GM21528 (cell line): ENCODE measurements around the gene HBB.

Experiments used
- ATAC-seq: cut with Tn5 transposase; IDR thresholded peaks from one replicate; pipeline ENCODE4 v1.9.1; 2021; ENCODE audit warnings: mild to moderate bottlenecking, moderate library complexity; ENCODE audit not compliant: unreplicated experiment, low FRiP score

Gene HBB

DNA sequence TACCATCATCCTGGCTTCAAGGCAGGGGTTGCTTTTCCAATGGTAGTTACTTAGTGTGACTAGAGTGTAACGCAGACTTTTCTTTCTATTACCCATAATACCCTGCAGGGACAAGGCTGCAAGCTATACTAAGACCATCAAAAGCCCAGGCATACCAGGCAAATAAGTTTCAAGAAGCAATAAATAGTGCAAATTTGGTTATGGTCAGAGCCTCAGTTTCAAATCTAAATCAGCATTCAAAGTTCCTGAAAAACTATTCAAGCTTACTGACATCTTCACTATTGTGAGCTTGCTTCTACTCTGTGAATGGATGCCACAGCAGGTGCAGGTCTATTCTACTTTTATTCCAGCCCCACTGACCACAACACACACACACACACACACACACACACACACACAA lies 2.5 kb upstream of the HBB start:
- no peak for ATAC-seq

DNA sequence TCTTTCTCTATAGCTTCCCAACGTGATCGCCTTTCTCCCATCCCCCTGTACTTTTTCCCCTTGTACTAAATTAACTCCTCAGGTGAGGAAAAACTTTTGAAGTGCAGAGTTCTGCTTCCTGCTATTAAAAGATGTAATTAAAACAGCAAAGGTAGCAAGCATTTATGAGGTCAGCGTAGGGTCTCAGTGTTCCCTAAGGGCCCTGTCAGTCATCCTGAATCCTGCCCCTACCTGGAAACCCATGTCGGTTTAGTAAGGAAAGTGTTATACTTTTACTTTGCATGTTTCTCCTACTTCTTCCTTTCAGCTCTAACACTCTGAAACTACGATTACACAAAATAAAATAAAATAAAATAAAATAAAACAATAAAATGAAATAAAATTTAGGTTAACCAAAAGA lies 1.3 kb upstream of the HBB start:
- ATAC-seq = no peak

DNA sequence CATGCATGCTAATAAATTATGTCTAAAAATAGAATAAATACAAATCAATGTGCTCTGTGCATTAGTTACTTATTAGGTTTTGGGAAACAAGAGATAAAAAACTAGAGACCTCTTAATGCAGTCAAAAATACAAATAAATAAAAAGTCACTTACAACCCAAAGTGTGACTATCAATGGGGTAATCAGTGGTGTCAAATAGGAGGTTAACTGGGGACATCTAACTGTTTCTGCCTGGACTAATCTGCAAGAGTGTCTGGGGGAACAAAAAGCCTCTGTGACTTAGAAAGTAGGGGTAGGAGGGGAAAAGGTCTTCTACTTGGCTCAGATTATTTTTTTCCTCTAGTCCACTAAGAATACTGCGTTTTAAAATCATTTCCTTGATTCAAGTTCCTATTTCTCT lies 810 bp upstream of the HBB start:
- ATAC-seq = no peak

DNA sequence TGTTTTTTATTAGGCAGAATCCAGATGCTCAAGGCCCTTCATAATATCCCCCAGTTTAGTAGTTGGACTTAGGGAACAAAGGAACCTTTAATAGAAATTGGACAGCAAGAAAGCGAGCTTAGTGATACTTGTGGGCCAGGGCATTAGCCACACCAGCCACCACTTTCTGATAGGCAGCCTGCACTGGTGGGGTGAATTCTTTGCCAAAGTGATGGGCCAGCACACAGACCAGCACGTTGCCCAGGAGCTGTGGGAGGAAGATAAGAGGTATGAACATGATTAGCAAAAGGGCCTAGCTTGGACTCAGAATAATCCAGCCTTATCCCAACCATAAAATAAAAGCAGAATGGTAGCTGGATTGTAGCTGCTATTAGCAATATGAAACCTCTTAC lies 1.4 kb downstream of the HBB start:
- ATAC-seq = no peak

DNA sequence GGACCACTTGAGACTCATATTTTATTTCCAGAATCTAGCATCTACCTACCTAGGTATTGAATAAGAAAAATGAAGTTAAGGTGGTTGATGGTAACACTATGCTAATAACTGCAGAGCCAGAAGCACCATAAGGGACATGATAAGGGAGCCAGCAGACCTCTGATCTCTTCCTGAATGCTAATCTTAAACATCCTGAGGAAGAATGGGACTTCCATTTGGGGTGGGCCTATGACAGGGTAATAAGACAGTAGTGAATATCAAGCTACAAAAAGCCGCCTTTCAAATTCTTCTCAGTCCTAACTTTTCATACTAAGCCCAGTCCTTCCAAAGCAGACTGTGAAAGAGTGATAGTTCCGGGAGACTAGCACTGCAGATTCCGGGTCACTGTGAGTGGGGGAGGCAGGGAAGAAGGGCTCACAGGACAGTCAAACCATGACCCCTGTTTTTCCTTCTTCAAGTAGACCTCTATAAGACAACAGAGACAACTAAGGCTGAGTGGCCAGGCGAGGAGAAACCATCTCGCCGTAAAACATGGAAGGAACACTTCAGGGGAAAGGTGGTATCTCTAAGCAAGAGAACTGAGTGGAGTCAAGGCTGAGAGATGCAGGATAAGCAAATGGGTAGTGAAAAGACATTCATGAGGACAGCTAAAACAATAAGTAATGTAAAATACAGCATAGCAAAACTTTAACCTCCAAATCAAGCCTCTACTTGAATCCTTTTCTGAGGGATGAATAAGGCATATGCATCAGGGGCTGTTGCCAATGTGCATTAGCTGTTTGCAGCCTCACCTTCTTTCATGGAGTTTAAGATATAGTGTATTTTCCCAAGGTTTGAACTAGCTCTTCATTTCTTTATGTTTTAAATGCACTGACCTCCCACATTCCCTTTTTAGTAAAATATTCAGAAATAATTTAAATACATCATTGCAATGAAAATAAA lies 2.1 kb downstream of the HBB start:
- ATAC-seq = no peak

DNA sequence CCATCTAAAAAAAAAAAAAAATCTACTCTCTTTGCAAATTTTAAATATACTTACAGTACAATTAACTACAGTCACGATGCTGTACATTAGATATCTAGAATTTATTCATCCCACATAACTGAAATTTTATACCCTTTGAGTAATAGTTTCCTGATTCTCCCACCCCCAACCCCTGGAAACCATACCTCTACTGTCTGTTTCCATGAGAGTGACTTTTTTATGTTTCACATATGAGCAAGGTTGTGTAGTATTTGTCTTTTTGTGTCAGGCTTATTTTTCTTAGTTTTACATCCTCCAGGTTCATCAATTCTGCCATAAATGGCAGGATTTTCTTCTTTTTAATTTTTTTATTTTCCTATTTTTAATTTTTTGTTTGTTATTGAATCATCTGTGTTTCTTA lies 3.2 kb downstream of the HBB start:
- ATAC-seq = no peak

DNA sequence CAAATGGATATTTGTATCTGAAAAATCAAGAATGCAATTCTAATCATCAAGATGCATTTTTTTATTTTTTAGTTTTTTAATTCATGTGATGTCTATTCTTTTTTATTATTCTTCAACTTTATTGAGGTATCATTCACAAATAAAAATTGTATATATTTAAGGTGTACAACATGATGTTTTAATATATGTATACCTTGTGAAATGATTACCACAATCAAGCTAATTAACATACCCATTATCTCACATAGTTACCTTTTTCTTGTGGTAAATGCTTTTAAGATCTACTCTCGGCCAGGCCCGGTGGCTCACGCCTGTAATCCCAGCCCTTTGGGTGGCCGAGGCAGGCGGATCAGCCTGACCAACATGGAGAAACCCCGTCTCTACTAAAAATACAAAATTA lies 3.7 kb downstream of the HBB start:
- ATAC-seq = no peak

DNA sequence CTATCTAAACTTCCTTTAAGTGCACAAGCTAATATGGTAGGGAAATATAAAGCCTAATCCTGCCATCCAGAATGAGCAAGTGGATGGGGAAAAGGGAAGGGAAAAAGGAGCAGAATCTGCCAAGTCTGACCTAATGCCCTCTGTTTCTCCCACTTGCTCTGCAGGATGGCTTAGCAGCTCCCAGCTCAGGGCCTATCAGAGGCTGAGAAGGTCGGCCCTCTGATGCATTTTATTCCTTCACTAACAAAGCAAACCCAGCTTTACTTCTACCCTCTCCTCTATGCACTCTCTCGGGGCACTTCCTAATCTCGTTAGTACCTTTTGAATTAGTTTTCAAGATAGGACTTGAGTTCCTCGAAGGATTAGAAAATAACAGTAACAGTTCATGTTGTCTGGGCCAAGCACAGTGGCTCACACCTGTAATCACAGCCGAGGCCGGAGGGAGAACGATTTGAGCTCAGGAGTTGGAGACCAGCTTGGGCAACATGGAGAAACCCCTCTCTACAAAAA lies 16.4 kb downstream of the HBB start:
- no peak for ATAC-seq

DNA sequence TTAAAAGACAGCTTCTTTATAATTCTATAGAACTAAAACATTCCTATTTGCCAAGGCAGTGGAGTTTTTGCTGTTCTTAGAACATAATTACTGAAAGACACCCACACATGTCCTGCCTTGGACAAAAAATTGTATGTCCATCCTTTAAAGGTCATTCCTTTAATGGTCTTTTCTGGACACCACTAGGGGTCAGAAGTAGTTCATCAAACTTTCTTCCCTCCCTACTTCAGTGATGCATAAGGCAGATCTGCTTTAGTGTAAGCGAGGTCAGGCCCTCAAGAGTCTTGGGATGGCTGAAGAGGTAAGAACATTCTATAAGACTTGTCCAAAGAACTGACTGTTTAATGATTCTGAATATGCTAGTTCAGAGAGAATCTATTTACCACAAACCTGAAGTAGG lies 22.1 kb downstream of the HBB start:
- no peak for ATAC-seq

DNA sequence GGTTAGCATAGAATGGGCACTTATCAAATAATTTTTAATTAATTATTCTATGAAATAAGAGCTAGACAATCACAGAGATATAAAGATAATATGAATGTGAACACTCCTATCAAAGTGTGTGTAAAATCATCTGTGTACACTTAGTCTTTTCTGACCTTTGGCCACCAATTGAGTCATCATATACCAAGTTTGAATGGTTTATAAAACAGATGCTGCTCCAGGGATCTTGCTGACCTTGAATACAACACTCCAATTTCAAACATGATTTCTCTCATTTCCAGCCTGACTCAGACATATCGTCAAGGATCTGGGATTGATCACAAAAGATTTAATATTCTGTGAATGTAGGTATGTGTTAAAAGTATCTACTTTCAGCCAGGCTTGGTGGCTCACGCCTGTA lies 23.5 kb downstream of the HBB start:
- no peak for ATAC-seq

DNA sequence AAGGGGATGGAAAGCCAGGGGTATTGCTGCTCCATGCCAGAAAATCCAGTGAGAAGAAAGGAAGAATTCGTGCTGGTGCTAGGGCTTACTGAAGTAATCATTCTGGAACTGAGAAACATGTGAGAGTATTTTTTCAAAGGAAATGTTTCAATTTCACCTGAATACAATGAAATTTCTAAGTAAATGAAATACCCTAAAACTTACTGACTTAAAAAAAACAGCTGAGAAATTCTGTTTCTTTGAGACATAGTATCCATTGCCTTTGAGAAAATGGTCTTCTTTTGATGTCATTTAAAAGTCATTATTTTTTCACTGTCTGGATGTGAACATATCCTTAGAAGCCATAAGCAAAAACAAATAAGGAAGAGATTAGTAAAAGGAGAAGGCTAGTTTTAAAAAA lies 26.3 kb downstream of the HBB start, which contains the start of gene OR51V1:
Gene OR51V1, minus strand, starts transcription at position 101 of the 400 bp plus-strand sequence. Its CDS starts 0 bp downstream, at position 101.
- ATAC-seq = no peak

DNA sequence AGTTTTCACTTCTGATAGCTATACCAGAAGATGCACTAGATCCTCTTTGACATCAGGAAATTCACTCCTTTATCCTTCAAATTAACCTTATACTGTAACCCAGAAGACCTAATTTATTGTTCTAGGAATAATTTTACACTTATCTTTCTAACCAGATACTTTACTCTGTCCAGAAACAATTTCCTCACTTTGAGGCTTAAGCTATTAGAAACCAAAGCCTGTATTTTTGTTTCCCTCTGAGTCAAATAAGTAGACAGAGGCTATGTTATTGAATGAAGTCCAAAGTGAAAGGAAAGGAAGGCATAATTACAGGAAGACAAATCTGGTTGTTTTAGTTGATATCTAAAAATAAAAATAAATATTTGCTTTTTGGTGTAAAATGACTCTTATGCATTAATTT lies 28.6 kb downstream of the HBB start:
- no peak for ATAC-seq

DNA sequence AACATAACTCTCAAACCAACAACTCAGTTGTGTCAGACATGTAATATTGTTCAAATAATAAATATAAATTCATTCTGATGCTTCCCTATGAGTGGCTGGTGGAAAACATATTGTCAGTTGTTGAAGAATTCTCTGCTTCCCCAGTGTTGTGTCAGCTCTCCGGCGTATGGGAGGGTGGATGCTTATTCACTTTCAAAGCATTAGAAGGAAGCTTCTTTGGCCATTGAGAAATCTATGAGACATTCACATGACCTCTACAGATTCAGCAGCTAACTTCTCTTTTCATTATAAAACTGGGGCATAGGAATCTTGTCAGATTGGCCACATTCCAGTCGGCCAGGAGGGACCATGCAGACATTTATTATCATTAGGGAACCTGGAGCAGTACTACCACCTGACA lies 29.3 kb downstream of the HBB start:
- no peak for ATAC-seq

DNA sequence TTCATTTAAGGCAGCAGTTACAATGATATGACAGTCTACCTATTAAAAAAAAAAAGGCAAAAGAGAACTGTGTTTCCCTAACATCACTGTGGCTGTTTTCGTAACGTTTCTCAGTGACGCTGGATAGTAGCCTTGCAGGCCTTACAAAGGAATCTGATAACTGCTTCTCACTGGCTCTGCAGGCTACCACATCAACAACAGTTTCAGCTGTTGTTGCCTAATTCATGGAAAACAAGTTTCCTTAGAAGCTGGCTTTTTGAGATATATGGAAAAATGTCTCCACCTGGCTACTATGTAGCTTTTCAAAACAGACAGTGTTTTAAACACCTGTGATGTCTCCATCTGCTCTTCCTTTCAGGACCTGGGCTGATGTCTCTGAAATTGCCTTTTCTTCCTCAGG lies 30.1 kb downstream of the HBB start:
- no peak for ATAC-seq

DNA sequence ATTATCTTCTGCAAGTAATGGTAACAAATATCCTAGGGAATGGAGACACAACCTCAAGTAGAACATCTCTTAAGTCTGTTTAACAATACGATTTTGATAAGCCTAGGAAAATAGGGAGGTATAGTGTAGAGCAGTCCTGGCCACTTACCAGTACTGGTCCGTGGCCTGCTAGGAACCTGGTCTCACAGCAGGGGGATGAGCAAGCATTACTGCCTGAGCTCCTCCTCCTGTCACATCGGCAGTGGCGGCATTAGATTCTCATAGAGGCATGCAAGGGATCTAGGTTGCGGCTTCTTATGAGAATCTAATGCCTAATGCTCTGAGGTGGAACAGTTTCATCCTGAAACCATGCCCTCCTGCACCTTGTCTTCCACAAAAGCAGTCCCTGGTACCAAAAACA lies 30.8 kb downstream of the HBB start:
- no peak for ATAC-seq

DNA sequence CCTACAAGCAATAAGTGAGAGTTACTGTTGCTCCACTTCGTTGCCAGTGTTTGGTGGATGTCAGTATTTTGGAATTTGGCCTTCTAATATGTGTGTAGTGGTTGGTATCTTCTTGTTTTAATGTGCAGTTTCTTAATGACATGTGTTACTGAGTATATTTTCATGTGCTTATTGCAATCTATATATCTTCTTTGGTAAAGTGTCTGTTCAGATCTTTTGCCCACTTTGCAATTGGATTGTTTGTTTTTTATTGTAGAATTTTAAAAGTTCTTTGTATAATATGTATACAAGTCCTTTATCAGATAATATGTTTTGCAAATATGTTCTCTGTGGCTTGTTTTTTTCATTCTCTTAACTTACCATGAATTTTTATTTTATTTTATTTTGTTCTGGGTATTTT lies 34.1 kb downstream of the HBB start:
- no peak for ATAC-seq

DNA sequence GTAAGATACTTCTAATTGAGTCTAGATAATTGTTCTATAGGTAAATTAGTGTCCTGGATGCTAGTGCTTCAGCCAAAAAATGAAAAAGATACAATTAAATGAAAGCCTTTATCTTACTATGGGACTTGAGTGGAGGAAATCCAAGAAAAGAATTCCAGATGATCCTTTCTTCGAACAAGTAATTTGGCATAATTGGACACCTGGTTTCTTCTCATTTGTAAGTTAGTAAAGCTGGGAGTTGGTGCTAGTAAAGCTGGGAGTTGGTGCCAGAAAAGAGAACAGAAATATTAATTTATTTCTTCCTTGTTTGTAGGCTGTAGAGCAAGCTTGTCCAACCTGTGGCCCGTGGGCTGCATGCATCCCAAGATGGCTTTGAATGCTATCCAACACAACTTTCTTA lies 38.7 kb downstream of the HBB start:
- no peak for ATAC-seq

DNA sequence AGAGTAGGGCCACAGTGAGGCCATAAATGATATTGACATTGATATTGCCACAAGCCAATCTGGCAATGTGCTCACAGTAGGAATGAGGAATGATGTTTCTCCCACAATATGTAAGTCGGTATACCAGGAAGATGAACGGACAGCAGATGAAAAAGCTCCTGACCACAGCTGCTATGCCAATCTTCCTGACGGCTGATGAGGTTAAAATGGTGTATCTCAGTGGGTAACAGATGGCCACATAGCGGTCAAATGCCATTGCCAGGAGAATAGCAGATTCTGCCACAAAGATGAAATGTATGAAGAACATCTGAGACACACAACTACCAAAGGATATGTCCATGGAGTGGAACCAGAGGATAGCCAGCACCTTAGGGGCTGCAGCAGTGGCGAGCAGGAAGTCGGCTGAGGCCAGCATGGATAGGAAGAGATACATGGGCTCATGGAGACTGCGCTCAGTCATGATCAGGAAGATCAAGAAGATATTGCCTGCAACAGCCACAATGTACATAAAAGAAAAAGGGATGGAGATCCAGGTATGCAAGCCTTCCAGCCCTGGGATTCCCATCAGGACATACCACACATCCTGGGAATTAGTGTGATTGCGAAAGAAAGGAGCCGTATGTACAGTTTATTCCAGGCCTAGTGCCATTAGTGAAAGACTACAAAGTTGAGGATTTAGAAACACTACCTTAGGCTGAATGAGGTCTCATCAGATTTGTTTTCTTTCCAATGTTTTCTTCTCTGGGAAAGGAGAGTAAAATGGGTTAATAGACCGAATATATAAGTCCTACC lies 48.6 kb downstream of the HBB start:
- ATAC-seq = no peak
